Karpas-422 (cell line): ENCODE measurements around the gene AGMO. TPM values are rescaled to one million over a fixed set of nuclear protein-coding genes. Genes with fewer than 3 reads are reported as not detected.

Experiments
- DNase-seq: peaks from one replicate; pipeline ENCODE4 v3.0.0-alpha.2; 2015
- H2AFZ ChIP-seq: fragments of 200-600 bp; sonication (generic); 2 replicates; pipeline ENCODE4 v1.6.1; 2014; ENCODE audit warnings: antibody characterized with exemption, low read length, mixed read lengths
- H3K27ac ChIP-seq: fragments of 200-600 bp; sonication (generic); 2 replicates; pipeline ENCODE4 v1.5.1; 2014; ENCODE audit warnings: mild to moderate bottlenecking, low read length, moderate library complexity
- H3K27me3 ChIP-seq: fragments of 200-600 bp; sonication (generic); 2 replicates; pipeline ENCODE4 v1.6.1; 2014; ENCODE audit warnings: low read length, mixed read lengths
- H3K36me3 ChIP-seq: fragments of 200-600 bp; sonication (generic); 2 replicates; pipeline ENCODE4 v1.6.1; 2014; ENCODE audit warnings: low read length, mixed read lengths; ENCODE audit not compliant: insufficient read depth
- H3K4me1 ChIP-seq: fragments of 200-600 bp; sonication (generic); 2 replicates; pipeline ENCODE4 v1.6.1; 2014; ENCODE audit warnings: mild to moderate bottlenecking, low read length, mixed read lengths
- H3K4me2 ChIP-seq: fragments of 200-600 bp; sonication (generic); 2 replicates; pipeline ENCODE4 v1.6.1; 2014; ENCODE audit warnings: low read length, low read depth, mild to moderate bottlenecking; ENCODE audit not compliant: poor library complexity, severe bottlenecking
- H3K4me3 ChIP-seq: fragments of 200-600 bp; sonication (generic); 2 replicates; pipeline ENCODE4 v1.5.1; 2014; ENCODE audit warnings: mild to moderate bottlenecking, antibody characterized with exemption, low read length, mixed read lengths
- H3K79me2 ChIP-seq: fragments of 200-600 bp; sonication (generic); 2 replicates; pipeline ENCODE4 v1.6.1; 2014; ENCODE audit warnings: mild to moderate bottlenecking, low read length, mixed read lengths
- H3K9ac ChIP-seq: fragments of 200-600 bp; sonication (generic); 2 replicates; pipeline ENCODE4 v1.6.0; 2014; ENCODE audit warnings: low read length
- H3K9me2 ChIP-seq: fragments of 200-600 bp; sonication (generic), shearing (Covaris generic); replicated peaks from 2 replicates; pipeline ENCODE4 v1.6.0; 2014; ENCODE audit warnings: mild to moderate bottlenecking, low read length, moderate library complexity; ENCODE audit not compliant: insufficient read depth
- H3K9me3 ChIP-seq: fragments of 300-700, 200-600 bp; sonication (generic); 2 replicates; pipeline ENCODE4 v1.6.1; 2014; ENCODE audit warnings: low read length, mixed read lengths
- H4K20me1 ChIP-seq: fragments of 200-600 bp; sonication (generic); 2 replicates; pipeline ENCODE4 v1.6.1; 2014; ENCODE audit warnings: mild to moderate bottlenecking, antibody characterized with exemption, low read length, low read depth; ENCODE audit not compliant: insufficient read depth
- total RNA-seq: library from RNA; depleted of rRNA; stranded (reverse); fragments of >200 nt; shearing (Covaris generic); gene quantifications from 2 replicates; pipeline ENCODE4 v1.2.3, GENCODE V29; 2014; ENCODE audit warnings: low replicate concordance

Gene AGMO
- total RNA-seq, 1 experiment from 2014 or later: not detected

DNA sequence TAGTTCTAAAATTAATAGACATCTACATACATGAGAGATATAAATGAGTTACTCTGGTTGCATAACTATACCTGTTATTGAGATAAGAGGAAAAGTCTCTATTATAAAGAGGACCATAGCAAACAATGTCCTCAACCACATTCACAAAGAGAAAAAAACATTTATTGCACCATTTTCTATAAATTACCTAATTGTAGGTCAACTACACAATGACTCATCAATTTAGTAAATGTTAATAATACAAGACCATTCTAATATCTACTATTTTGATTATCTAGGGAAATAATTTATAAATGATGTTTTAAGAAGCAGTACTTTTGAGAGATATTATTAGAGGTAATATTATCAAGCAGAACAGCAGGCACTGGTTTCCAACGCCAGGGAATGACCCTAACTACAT lies 246.1 kb downstream of the AGMO start:
- Histone ChIP-seq H3K4me2 (no peak overlapping the region), H3K4me3 (no peak overlapping the region), H4K20me1 (no peaks in the 10 kb centered on the region), H3K79me2 (no peaks in the 10 kb centered on the region), H3K9me3 (no peaks in the 10 kb centered on the region; the same call in 1 of the 2 replicates), H3K4me1 (0 out of 2 replicates have a peak, but pooled peaks cover 2% of the 10 kb centered on the region), H3K9ac (no peak overlapping the region), H2AFZ (no peak overlapping the region), H3K27ac (no peak overlapping the region), H3K36me3 (no peaks in the 10 kb centered on the region), H3K9me2 (no peaks in the 10 kb centered on the region; the same call in 1 of the 2 replicates), H3K27me3 (no peaks in the 10 kb centered on the region)
- DNase-seq: no peak

DNA sequence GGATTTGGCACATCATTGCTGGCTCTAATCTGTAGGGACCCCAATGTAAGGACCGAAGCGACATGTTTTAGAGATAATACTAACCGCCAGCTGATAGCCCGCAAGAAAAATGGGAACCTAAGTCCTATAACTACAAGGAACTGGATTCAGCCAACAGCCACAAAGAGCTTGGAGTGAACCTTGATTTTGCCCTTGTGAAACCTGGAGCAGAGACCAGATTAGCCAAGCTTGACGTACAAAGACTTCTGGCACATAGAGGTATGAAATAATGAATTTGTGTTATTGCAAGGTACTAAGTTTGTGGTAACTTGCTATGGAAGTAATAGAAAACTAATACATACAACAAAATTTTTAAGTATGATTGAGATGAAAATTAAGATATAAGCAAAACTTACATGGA lies 246.9 kb downstream of the AGMO start:
- no peak overlapping the region for H3K4me2 ChIP-seq
- H3K27ac ChIP-seq: no peak overlapping the region
- no peaks in the 10 kb centered on the region for H3K27me3 ChIP-seq
- no peaks in the 10 kb centered on the region for H3K36me3 ChIP-seq
- no peaks in the 10 kb centered on the region; the same call in 1 of the 2 replicates for H3K9me2 ChIP-seq
- 0 out of 2 replicates have a peak, but pooled peaks cover 2% of the 10 kb centered on the region for H3K4me1 ChIP-seq
- H3K9me3 ChIP-seq: no peaks in the 10 kb centered on the region; the same call in 1 of the 2 replicates
- H2AFZ ChIP-seq: no peak overlapping the region
- H3K9ac ChIP-seq: no peak overlapping the region
- no peak for DNase-seq
- no peak overlapping the region for H3K4me3 ChIP-seq
- no peaks in the 10 kb centered on the region for H4K20me1 ChIP-seq
- H3K79me2 ChIP-seq: no peaks in the 10 kb centered on the region

DNA sequence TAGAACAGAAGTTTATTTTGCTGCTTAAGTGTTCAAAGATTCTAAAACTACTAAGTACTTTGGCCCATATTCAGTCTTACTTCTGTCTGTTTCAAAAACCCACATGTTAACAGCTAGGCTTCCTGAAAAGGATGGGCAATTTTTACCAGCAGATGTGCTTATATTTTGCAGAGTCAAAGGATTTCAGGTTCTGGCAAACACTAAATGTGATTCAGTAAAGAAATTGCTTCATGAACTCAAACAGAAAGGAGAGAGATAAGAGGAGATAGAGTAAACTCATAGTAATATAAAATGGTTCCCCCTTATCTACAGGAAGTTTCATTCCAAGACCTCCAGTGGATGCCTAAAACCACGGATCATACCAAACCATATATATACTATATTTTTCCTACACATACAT lies 248.5 kb downstream of the AGMO start:
- Histone ChIP-seq H3K79me2 (no peaks in the 10 kb centered on the region), H3K9ac (no peak overlapping the region), H2AFZ (no peak overlapping the region), H3K4me3 (no peak overlapping the region), H3K36me3 (no peaks in the 10 kb centered on the region), H3K4me2 (no peak overlapping the region), H3K4me1 (0 out of 2 replicates have a peak, but pooled peaks cover 2% of the 10 kb centered on the region), H4K20me1 (no peaks in the 10 kb centered on the region), H3K27ac (no peak overlapping the region), H3K27me3 (no peaks in the 10 kb centered on the region), H3K9me2 (no peaks in the 10 kb centered on the region; the same call in 1 of the 2 replicates), H3K9me3 (no peaks in the 10 kb centered on the region; the same call in 1 of the 2 replicates)
- no peak for DNase-seq

DNA sequence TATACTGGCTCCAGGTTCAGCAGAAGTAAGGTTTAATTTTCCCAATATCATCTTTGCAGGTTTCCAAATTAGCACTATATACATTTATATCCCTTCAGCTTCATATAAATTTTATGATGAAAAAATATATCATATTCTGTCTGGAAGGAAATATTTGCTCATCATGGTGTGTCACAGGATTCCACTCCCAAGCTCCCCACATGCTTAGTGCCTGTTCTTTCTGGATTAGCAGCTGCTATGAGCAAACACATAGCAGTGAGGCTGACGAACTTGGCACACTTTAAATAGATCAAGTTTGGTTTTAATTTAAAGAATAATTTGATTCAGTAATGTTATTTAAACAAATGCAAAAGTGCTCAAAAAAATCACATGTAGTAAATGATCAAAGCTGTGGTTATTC lies 251.9 kb downstream of the AGMO start:
- H4K20me1 ChIP-seq: no peaks in the 10 kb centered on the region
- H3K9me3 ChIP-seq: no peaks in the 10 kb centered on the region; the same call in 1 of the 2 replicates
- H3K9me2 ChIP-seq: no peaks in the 10 kb centered on the region
- H3K4me3 ChIP-seq: no peak overlapping the region
- no peaks in the 10 kb centered on the region for H3K36me3 ChIP-seq
- H2AFZ ChIP-seq: no peak overlapping the region
- no peak overlapping the region for H3K4me2 ChIP-seq
- H3K4me1 ChIP-seq: no peaks in the 10 kb centered on the region
- H3K27ac ChIP-seq: no peak overlapping the region
- H3K9ac ChIP-seq: no peak overlapping the region
- no peaks in the 10 kb centered on the region for H3K79me2 ChIP-seq
- no peak for DNase-seq
- H3K27me3 ChIP-seq: no peaks in the 10 kb centered on the region

DNA sequence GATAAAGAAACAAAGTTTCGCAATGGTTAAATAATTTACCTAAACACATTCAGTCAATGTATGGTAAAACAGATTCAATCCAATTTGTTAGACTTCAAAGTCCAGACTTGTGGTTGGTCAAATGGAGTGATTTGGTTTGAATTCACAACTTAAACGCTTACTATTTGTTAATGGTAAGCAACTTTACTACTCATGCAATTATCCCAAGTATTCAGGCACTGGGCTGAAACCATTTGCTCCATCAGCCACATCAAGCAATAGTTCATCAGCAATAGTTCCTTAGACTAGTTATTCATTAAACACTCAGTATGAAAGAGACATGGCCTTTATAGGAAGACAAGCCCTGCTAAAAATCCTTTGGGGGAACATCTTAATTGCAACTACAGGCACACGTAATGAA lies 253.0 kb downstream of the AGMO start:
- Histone ChIP-seq H3K27me3 (no peaks in the 10 kb centered on the region), H3K9me3 (no peaks in the 10 kb centered on the region; the same call in 1 of the 2 replicates), H2AFZ (no peak overlapping the region), H3K9me2 (no peaks in the 10 kb centered on the region), H3K79me2 (no peaks in the 10 kb centered on the region), H3K4me1 (no peaks in the 10 kb centered on the region), H3K4me3 (no peak overlapping the region), H3K9ac (no peak overlapping the region), H3K27ac (no peak overlapping the region), H3K4me2 (no peak overlapping the region), H4K20me1 (no peaks in the 10 kb centered on the region), H3K36me3 (no peaks in the 10 kb centered on the region)
- no peak for DNase-seq

DNA sequence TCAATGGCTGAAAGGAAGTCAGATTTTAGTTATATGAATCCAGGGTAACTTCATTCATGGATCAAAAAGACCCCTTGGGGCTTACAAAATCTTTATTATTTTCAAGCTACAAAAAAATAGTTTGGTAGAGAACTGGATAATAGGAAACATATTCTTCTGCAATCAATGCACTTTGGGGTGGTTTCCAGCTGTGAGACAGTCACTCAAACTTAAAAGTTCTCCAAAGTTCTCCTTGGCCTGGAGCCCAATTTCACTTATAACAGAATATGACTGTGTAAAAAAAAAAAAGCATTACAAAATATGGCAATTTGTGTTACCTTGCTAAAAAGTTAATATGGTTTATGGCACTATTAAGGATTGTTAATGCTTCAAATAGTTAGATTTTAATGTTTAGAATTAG lies 255.5 kb downstream of the AGMO start:
- H3K4me3 ChIP-seq: no peak overlapping the region
- no peak overlapping the region for H3K9ac ChIP-seq
- H3K9me3 ChIP-seq: no peaks in the 10 kb centered on the region; the same call in 1 of the 2 replicates
- no peaks in the 10 kb centered on the region for H3K79me2 ChIP-seq
- H3K4me2 ChIP-seq: no peak overlapping the region
- H3K9me2 ChIP-seq: no peaks in the 10 kb centered on the region
- no peak overlapping the region for H2AFZ ChIP-seq
- no peaks in the 10 kb centered on the region for H3K4me1 ChIP-seq
- H3K36me3 ChIP-seq: no peaks in the 10 kb centered on the region
- no peak for DNase-seq
- H3K27ac ChIP-seq: no peak overlapping the region
- H4K20me1 ChIP-seq: no peaks in the 10 kb centered on the region
- no peaks in the 10 kb centered on the region for H3K27me3 ChIP-seq

GRCh38 chr7:15305002-15305600 lies 256.7 kb downstream of the AGMO start:
- H3K4me1 ChIP-seq: no peaks in the 10 kb centered on the region
- no peak overlapping the region for H3K27ac ChIP-seq
- H4K20me1 ChIP-seq: no peaks in the 10 kb centered on the region
- no peak overlapping the region for H2AFZ ChIP-seq
- no peaks in the 10 kb centered on the region for H3K79me2 ChIP-seq
- no peaks in the 10 kb centered on the region for H3K27me3 ChIP-seq
- no peak overlapping the region for H3K4me3 ChIP-seq
- H3K9me3 ChIP-seq: no peaks in the 10 kb centered on the region
- H3K9me2 ChIP-seq: no peaks in the 10 kb centered on the region
- peak; percentile 80 for DNase-seq
- no peak overlapping the region for H3K9ac ChIP-seq
- H3K36me3 ChIP-seq: no peaks in the 10 kb centered on the region
- no peak overlapping the region for H3K4me2 ChIP-seq

GRCh38 chr7:15303357-15303756 lies 258.5 kb downstream of the AGMO start:
- Histone ChIP-seq H3K4me3 (no peak overlapping the region), H2AFZ (no peak overlapping the region), H3K27me3 (no peaks in the 10 kb centered on the region), H3K9ac (no peak overlapping the region), H3K27ac (no peak overlapping the region), H3K9me2 (no peaks in the 10 kb centered on the region), H3K9me3 (no peaks in the 10 kb centered on the region), H3K79me2 (no peaks in the 10 kb centered on the region), H4K20me1 (no peaks in the 10 kb centered on the region), H3K4me1 (no peaks in the 10 kb centered on the region), H3K4me2 (no peak overlapping the region), H3K36me3 (no peaks in the 10 kb centered on the region)
- no peak for DNase-seq
